ENCODE results near the gene WWOX.

GRCh38 chr16:78493573-78493972 lies 394.1 kb downstream of the WWOX start:
- TF ChIP-seq CTCF (IDR thresholded peaks at IDR 0.05; ENCODE audit: extremely low read depth in 1 of 2, insufficient read depth in 1 of 2, low read depth in 1 of 2, low read length in 2 of 2) = no peak
- no peak for TF ChIP-seq POLR2AphosphoS5 (IDR thresholded peaks at IDR 0.05; ENCODE audit: insufficient read depth, low read depth, low read length)
- TF ChIP-seq POLR2A (IDR thresholded peaks at IDR 0.05; ENCODE audit: low read depth, low read length) = no peak
- no peak for TF ChIP-seq MAX (IDR thresholded peaks at IDR 0.05; ENCODE audit: insufficient read depth, insufficient read length)
- TF ChIP-seq EZH2 (IDR thresholded peaks at IDR 0.05; ENCODE audit: borderline replicate concordance, low read depth, low read length, severe bottlenecking) = no peak
- no peak for TF ChIP-seq FOS (IDR thresholded peaks at IDR 0.05; ENCODE audit: borderline replicate concordance, insufficient read depth, low read length)
- no peak for TF ChIP-seq JUN (IDR thresholded peaks at IDR 0.05; ENCODE audit: borderline replicate concordance, insufficient read depth, insufficient read length, low read depth)
- no peak for TF ChIP-seq MYC (IDR thresholded peaks at IDR 0.05; ENCODE audit: low read depth, low read length)
